ENCODE results near the gene FRY. TPM values are rescaled to one million over a fixed set of nuclear protein-coding genes. Genes with fewer than 3 reads are reported as not detected.

The FRY gene
- total and polyA plus RNA-seq, 2 of the 13 experiments (the other 11 are each of a cell fraction or from before 2014, with no cell fraction given), result 8.2 to 13.1 TPM

DNA sequence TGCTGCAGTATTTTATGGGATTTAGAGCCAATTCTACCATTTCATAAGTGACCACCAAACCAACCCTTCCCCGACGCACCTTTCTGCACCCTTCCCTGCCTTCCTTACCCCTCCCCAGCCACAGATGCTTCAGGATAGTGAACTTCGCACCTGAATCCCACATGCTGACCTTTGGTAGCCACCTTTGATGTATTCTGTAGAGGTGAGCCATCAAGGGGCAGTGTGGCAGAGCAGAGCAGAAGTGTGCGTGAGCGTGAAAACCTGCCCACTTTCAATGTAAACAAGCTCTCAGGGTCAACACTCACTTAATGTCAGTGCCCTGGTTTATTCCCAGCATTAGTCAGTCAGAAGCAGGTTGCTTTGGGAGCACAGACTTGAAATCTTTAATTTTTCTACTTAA is 107.7 kb downstream of the FRY start (continued):
- TF ChIP-seq, protein P1, sequence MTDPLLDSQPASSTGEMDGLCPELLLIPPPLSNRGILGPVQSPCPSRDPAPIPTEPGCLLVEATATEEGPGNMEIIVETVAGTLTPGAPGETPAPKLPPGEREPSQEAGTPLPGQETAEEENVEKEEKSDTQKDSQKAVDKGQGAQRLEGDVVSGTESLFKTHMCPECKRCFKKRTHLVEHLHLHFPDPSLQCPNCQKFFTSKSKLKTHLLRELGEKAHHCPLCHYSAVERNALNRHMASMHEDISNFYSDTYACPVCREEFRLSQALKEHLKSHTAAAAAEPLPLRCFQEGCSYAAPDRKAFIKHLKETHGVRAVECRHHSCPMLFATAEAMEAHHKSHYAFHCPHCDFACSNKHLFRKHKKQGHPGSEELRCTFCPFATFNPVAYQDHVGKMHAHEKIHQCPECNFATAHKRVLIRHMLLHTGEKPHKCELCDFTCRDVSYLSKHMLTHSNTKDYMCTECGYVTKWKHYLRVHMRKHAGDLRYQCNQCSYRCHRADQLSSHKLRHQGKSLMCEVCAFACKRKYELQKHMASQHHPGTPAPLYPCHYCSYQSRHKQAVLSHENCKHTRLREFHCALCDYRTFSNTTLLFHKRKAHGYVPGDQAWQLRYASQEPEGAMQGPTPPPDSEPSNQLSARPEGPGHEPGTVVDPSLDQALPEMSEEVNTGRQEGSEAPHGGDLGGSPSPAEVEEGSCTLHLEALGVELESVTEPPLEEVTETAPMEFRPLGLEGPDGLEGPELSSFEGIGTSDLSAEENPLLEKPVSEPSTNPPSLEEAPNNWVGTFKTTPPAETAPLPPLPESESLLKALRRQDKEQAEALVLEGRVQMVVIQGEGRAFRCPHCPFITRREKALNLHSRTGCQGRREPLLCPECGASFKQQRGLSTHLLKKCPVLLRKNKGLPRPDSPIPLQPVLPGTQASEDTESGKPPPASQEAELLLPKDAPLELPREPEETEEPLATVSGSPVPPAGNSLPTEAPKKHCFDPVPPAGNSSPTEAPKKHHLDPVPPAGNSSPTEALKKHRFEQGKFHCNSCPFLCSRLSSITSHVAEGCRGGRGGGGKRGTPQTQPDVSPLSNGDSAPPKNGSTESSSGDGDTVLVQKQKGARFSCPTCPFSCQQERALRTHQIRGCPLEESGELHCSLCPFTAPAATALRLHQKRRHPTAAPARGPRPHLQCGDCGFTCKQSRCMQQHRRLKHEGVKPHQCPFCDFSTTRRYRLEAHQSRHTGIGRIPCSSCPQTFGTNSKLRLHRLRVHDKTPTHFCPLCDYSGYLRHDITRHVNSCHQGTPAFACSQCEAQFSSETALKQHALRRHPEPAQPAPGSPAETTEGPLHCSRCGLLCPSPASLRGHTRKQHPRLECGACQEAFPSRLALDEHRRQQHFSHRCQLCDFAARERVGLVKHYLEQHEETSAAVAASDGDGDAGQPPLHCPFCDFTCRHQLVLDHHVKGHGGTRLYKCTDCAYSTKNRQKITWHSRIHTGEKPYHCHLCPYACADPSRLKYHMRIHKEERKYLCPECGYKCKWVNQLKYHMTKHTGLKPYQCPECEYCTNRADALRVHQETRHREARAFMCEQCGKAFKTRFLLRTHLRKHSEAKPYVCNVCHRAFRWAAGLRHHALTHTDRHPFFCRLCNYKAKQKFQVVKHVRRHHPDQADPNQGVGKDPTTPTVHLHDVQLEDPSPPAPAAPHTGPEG (CRISPR knock-in tag; IDR thresholded peaks at IDR 0.05), result no peak
- TF ChIP-seq SNRNP70 (IDR thresholded peaks at IDR 0.05; ENCODE audit: low read depth, low read length) (no peak), ELF4 (CRISPR knock-in tag; IDR thresholded peaks at IDR 0.05; ENCODE audit: borderline replicate concordance) (no peak), ZNF678 (CRISPR knock-in tag; IDR thresholded peaks at IDR 0.05) (no peak), SIN3B (IDR thresholded peaks at IDR 0.05; ENCODE audit: low read length) (no peak), JUND (CRISPR knock-in tag; IDR thresholded peaks at IDR 0.05) (0 out of 2 replicates have a peak, but pooled peaks have one; percentile 22), PBX2 (CRISPR knock-in tag; IDR thresholded peaks at IDR 0.05) (no peak), SOX5 (CRISPR knock-in tag; IDR thresholded peaks at IDR 0.05; ENCODE audit: borderline replicate concordance) (peak; percentile 70; the same call in 1 of the 2 replicates), GTF3A (CRISPR knock-in tag; conservative IDR thresholded peaks at IDR 0.05) (no peak), FOXP4 (CRISPR knock-in tag; IDR thresholded peaks at IDR 0.05) (peak; percentile 88), ZNF343 (CRISPR knock-in tag; IDR thresholded peaks at IDR 0.05) (no peak)
- TF ChIP-seq, protein P2, sequence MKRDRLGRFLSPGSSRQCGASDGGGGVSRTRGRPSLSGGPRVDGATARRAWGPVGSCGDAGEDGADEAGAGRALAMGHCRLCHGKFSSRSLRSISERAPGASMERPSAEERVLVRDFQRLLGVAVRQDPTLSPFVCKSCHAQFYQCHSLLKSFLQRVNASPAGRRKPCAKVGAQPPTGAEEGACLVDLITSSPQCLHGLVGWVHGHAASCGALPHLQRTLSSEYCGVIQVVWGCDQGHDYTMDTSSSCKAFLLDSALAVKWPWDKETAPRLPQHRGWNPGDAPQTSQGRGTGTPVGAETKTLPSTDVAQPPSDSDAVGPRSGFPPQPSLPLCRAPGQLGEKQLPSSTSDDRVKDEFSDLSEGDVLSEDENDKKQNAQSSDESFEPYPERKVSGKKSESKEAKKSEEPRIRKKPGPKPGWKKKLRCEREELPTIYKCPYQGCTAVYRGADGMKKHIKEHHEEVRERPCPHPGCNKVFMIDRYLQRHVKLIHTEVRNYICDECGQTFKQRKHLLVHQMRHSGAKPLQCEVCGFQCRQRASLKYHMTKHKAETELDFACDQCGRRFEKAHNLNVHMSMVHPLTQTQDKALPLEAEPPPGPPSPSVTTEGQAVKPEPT (CRISPR knock-in tag; IDR thresholded peaks at IDR 0.05; ENCODE audit: low read depth), result no peak
- TF ChIP-seq, protein P3, sequence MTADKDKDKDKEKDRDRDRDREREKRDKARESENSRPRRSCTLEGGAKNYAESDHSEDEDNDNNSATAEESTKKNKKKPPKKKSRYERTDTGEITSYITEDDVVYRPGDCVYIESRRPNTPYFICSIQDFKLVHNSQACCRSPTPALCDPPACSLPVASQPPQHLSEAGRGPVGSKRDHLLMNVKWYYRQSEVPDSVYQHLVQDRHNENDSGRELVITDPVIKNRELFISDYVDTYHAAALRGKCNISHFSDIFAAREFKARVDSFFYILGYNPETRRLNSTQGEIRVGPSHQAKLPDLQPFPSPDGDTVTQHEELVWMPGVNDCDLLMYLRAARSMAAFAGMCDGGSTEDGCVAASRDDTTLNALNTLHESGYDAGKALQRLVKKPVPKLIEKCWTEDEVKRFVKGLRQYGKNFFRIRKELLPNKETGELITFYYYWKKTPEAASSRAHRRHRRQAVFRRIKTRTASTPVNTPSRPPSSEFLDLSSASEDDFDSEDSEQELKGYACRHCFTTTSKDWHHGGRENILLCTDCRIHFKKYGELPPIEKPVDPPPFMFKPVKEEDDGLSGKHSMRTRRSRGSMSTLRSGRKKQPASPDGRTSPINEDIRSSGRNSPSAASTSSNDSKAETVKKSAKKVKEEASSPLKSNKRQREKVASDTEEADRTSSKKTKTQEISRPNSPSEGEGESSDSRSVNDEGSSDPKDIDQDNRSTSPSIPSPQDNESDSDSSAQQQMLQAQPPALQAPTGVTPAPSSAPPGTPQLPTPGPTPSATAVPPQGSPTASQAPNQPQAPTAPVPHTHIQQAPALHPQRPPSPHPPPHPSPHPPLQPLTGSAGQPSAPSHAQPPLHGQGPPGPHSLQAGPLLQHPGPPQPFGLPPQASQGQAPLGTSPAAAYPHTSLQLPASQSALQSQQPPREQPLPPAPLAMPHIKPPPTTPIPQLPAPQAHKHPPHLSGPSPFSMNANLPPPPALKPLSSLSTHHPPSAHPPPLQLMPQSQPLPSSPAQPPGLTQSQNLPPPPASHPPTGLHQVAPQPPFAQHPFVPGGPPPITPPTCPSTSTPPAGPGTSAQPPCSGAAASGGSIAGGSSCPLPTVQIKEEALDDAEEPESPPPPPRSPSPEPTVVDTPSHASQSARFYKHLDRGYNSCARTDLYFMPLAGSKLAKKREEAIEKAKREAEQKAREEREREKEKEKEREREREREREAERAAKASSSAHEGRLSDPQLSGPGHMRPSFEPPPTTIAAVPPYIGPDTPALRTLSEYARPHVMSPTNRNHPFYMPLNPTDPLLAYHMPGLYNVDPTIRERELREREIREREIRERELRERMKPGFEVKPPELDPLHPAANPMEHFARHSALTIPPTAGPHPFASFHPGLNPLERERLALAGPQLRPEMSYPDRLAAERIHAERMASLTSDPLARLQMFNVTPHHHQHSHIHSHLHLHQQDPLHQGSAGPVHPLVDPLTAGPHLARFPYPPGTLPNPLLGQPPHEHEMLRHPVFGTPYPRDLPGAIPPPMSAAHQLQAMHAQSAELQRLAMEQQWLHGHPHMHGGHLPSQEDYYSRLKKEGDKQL (CRISPR knock-in tag; IDR thresholded peaks at IDR 0.05; ENCODE audit: low read depth), result peak; percentile 50; the same call in 1 of the 2 replicates

Data from HepG2 (cell line).